ENCODE data around the gene ANKS6.

- TF ChIP-seq CTCF (IDR thresholded peaks at IDR 0.05; ENCODE audit: low read depth, low read length) = no peak
- no peak for TF ChIP-seq POLR2A (IDR thresholded peaks at IDR 0.05; ENCODE audit: extremely low read depth, insufficient read length)
- no peak for TF ChIP-seq MYC (IDR thresholded peaks at IDR 0.05; ENCODE audit: low read depth, low read length)
- no peak for TF ChIP-seq MAX (IDR thresholded peaks at IDR 0.05; ENCODE audit: low read depth, low read length)
These were observed 5.2 kb upstream of the ANKS6 start for GRCh38 chr9:98801561-98801960.
